Endothelial cell of umbilical vein (primary cell): ENCODE measurements around the gene PRR7. TPM values are rescaled to one million over a fixed set of nuclear protein-coding genes. Genes with fewer than 3 reads are reported as not detected.

ENCODE experiments used
- BruUV-seq: library from RNA; stranded (reverse); fragments of 400-500 nt; replicated peaks from 2 replicates; lab custom pipeline; 2021; lab: Mats Ljungman, UMichigan
- CTCF ChIA-PET: fragments of 300-600, 350-600 bp; sonication (Branson Sonifier 250); formaldehyde crosslinking; loops from one replicate; lab custom pipeline; 2021; ENCODE audit warnings: antibody characterized with exemption, inconsistent platforms; lab: Charles Lee
- POLR2A ChIA-PET: fragments of 300-600, 350-600 bp; sonication (Branson Sonifier 250); formaldehyde crosslinking; loops from one replicate; lab custom pipeline; 2021; ENCODE audit warnings: antibody characterized with exemption, inconsistent platforms; lab: Charles Lee
- DNase-seq: peaks from one replicate; pipeline ENCODE4 v3.0.0-alpha.2; 2011; ENCODE audit warnings: low read depth, low spot score
- FAIRE-seq: peaks from 2 replicates; lab custom pipeline; 2011; peaks lifted over from hg19 to GRCh38; lab: Jason Lieb, UNC
- H2AFZ ChIP-seq: 2 replicates; pipeline ENCODE4 v1.6.0; 2012; ENCODE audit warnings: low read depth, low read length, control low read depth, inconsistent platforms
- H3K27ac ChIP-seq: 2 replicates; pipeline ENCODE4 v1.5.1; 2011; ENCODE audit warnings: low read depth, mild to moderate bottlenecking, control low read depth, low read length, moderate library complexity; ENCODE audit not compliant: insufficient read depth
- H3K27me3 ChIP-seq, 2 experiments: 2 replicates each; pipeline versions ENCODE4 v1.6.0 to v1.6.1; 2011; ENCODE audit warnings: low read length in 2 of 2, mixed read lengths in 1 of 2; ENCODE audit not compliant: control insufficient read depth in 2 of 2, insufficient read depth in 2 of 2
- H3K36me3 ChIP-seq, 2 experiments: 2 replicates in 1 of 2; 3 replicates in 1 of 2; pipeline ENCODE4 v1.5.1; 2011; ENCODE audit warnings: low read length in 2 of 2, mild to moderate bottlenecking in 1 of 2, moderate library complexity in 1 of 2; ENCODE audit not compliant: control insufficient read depth in 2 of 2, insufficient read depth in 2 of 2; ENCODE audit errors: extremely low read depth in 1 of 2
- H3K4me1 ChIP-seq: 3 replicates; pipeline ENCODE4 v1.5.1; 2011; ENCODE audit warnings: mild to moderate bottlenecking, low read length; ENCODE audit not compliant: control insufficient read depth, insufficient read depth; ENCODE audit errors: extremely low read depth
- H3K4me2 ChIP-seq: 2 replicates; pipeline ENCODE4 v1.6.1; 2011; ENCODE audit warnings: low read length, control low read depth, mixed read lengths; ENCODE audit not compliant: insufficient read depth
- H3K4me3 ChIP-seq, 3 experiments: fragments of 200-600 bp in 1 of 3; sonication (generic), shearing (Covaris generic) in 1 of 3; replicated peaks in 1 of 3; 2 replicates each; pipeline ENCODE4 v1.5.1; 2011 to 2016; ENCODE audit warnings: control low read depth in 3 of 3, low read length in 3 of 3, mild to moderate bottlenecking in 2 of 3, inconsistent platforms in 1 of 3, low read depth in 1 of 3, moderate library complexity in 1 of 3; ENCODE audit not compliant: insufficient read depth in 1 of 3
- H3K79me2 ChIP-seq: 2 replicates; pipeline ENCODE4 v1.6.0; 2012; ENCODE audit warnings: low read length, inconsistent platforms; ENCODE audit not compliant: control insufficient read depth, insufficient read depth
- H3K9ac ChIP-seq: replicated peaks from 2 replicates; pipeline ENCODE3; 2011; ENCODE audit warnings: low read length, control low read depth; ENCODE audit not compliant: insufficient read depth; ENCODE audit errors: extremely low read depth
- H3K9me1 ChIP-seq: replicated peaks from 3 replicates; pipeline ENCODE4 v1.6.0; 2011; ENCODE audit warnings: mild to moderate bottlenecking, low read length; ENCODE audit not compliant: control insufficient read depth, insufficient read depth; ENCODE audit errors: extremely low read depth
- H3K9me3 ChIP-seq: replicated peaks from 2 replicates; pipeline ENCODE4 v1.5.1; 2012; ENCODE audit warnings: low read length, inconsistent platforms; ENCODE audit not compliant: control insufficient read depth, insufficient read depth
- H4K20me1 ChIP-seq: replicated peaks from 2 replicates; pipeline ENCODE3; 2011; ENCODE audit warnings: mild to moderate bottlenecking, low read length; ENCODE audit not compliant: control insufficient read depth, insufficient read depth; ENCODE audit errors: extremely low read depth
- EZH2 ChIP-seq: IDR thresholded peaks from 2 replicates; pipeline ENCODE4 v1.6.1; 2012; ENCODE audit warnings: borderline replicate concordance, low read depth, mild to moderate bottlenecking, moderate library complexity, low read length, inconsistent platforms; ENCODE audit not compliant: severe bottlenecking
- FOS ChIP-seq: IDR thresholded peaks from 2 replicates; pipeline ENCODE4 v1.6.1; 2011; ENCODE audit warnings: mild to moderate bottlenecking, low read length, moderate library complexity, borderline replicate concordance; ENCODE audit not compliant: insufficient read depth
- GATA2 ChIP-seq: IDR thresholded peaks from 2 replicates; pipeline ENCODE4 v1.7.0; 2011; ENCODE audit warnings: low read depth, mild to moderate bottlenecking, moderate library complexity, mixed read lengths, low read length; ENCODE audit not compliant: insufficient read length, insufficient read depth
- JUN ChIP-seq: IDR thresholded peaks from 2 replicates; pipeline ENCODE4 v1.6.1; 2011; ENCODE audit warnings: borderline replicate concordance, low read depth; ENCODE audit not compliant: insufficient read length, insufficient read depth
- MYC ChIP-seq: IDR thresholded peaks from one replicate; pipeline ENCODE4 v1.6.1; 2011; ENCODE audit warnings: mild to moderate bottlenecking, low read depth, low read length
- POLR2A ChIP-seq: IDR thresholded peaks from 2 replicates; pipeline ENCODE4 v1.6.1; 2012; ENCODE audit warnings: low read depth, mild to moderate bottlenecking, control low read depth, low read length
- POLR2AphosphoS5 ChIP-seq: IDR thresholded peaks from 2 replicates; pipeline ENCODE4 v1.6.1; 2012; ENCODE audit warnings: low read depth, mild to moderate bottlenecking, control low read depth, low read length, moderate library complexity; ENCODE audit not compliant: insufficient read depth
- dilution Hi-C: fragments of 300-500 bp; cut with MboI; formaldehyde crosslinking; loops from one replicate; pipeline ENCODE4 v1.15.0; 2019; ENCODE audit warnings: low sequenced_read_pairs; ENCODE audit not compliant: extremely low pct_ligation_motif_present
- intact Hi-C: fragments of 100-400 bp; cut with micrococcal nuclease; formaldehyde crosslinking; loops from one replicate; pipeline ENCODE4 v1.10.0; 2022
- polyA plus RNA-seq, 4 experiments: library from polyadenylated mRNA; depleted of rRNA in 3 of 4; stranded (reverse) in 3 of 4; unstranded in 1 of 4; fragments of >200 nt; gene quantifications; 2 replicates each; pipeline versions ENCODE4 v1.2.1 to v1.2.3, GENCODE V29; 2011 to 2012; ENCODE audit warnings: missing spikeins in 1 of 4
- total RNA-seq: library from RNA; stranded (reverse); gene quantifications from 2 replicates; pipeline ENCODE4 v1.2.3, GENCODE V29; 2021
- TF ChIP-seq, protein P1 (sequence below), 2 donors: IDR thresholded peaks; 1 replicate in 1 of 2; 2 replicates in 1 of 2; pipeline ENCODE4 v1.5.1; 2011; ENCODE audit warnings: low read length in 2 of 2, mild to moderate bottlenecking in 2 of 2, moderate library complexity in 2 of 2, control low read depth in 1 of 2, inconsistent platforms in 1 of 2, low read depth in 1 of 2; ENCODE audit not compliant: insufficient read depth in 1 of 2; ENCODE audit errors: extremely low read depth in 1 of 2
- TF ChIP-seq, protein P2 (sequence below): IDR thresholded peaks from 2 replicates; pipeline ENCODE4 v1.6.1; 2011; ENCODE audit not compliant: insufficient read depth, insufficient read length

PRR7 gene
- total and polyA plus RNA-seq, 2 donors (not counting 3 experiments of a cell fraction or from before 2014, with no cell fraction given): 6.5 to 6.6 TPM

DNA sequence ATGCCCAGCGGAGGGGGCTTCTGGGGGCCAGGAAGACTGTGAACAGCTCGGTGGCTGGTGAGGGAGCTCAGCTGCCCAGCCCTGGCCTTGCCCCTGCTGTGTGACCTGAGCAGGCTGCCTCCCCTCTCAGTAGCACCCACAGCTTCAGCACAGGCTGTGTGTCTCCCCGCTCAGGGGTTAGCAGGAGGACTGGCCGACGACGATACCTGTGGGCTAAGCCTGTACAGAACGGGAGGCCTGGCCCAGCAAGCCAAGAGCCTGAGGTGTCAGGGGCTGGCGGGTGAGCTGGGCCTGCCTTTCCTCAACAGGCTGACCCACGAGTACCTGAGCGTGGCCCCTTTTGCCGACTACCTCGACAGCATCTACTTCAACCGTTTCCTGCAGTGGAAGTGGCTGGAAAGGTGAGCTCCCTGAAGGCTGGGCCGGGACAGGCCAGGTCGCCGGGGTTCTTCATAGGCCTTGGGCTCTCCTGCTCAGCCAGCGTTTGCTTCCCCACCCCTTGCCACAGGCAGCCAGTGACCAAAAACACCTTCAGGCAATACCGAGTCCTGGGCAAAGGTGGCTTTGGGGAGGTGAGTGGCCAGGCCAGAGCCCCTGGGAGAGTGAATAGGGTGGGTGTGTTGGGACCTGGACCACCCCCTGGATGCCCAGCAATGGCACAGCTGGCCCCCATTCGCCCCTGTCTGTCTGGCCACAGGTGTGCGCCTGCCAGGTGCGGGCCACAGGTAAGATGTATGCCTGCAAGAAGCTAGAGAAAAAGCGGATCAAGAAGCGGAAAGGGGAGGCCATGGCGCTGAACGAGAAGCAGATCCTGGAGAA, 13.6 kb upstream of the PRR7 start:
- H3K9me1 ChIP-seq: no peaks in the 10 kb centered on the region
- no peak for DNase-seq
- TF ChIP-seq POLR2A (no peak), FOS (no peak), POLR2AphosphoS5 (no peak), GATA2 (no peak), JUN (no peak), EZH2 (no peak), MYC (no peak)
- TF ChIP-seq, protein P1, sequence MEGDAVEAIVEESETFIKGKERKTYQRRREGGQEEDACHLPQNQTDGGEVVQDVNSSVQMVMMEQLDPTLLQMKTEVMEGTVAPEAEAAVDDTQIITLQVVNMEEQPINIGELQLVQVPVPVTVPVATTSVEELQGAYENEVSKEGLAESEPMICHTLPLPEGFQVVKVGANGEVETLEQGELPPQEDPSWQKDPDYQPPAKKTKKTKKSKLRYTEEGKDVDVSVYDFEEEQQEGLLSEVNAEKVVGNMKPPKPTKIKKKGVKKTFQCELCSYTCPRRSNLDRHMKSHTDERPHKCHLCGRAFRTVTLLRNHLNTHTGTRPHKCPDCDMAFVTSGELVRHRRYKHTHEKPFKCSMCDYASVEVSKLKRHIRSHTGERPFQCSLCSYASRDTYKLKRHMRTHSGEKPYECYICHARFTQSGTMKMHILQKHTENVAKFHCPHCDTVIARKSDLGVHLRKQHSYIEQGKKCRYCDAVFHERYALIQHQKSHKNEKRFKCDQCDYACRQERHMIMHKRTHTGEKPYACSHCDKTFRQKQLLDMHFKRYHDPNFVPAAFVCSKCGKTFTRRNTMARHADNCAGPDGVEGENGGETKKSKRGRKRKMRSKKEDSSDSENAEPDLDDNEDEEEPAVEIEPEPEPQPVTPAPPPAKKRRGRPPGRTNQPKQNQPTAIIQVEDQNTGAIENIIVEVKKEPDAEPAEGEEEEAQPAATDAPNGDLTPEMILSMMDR (IDR thresholded peaks at IDR 0.05; ENCODE audit: extremely low read depth in 1 of 2, insufficient read depth in 1 of 2, low read depth in 1 of 2, low read length in 2 of 2): no peak
- TF ChIP-seq, protein P2, sequence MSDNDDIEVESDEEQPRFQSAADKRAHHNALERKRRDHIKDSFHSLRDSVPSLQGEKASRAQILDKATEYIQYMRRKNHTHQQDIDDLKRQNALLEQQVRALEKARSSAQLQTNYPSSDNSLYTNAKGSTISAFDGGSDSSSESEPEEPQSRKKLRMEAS: no peak
- H3K4me3 ChIP-seq: no peak overlapping the region
- no peak overlapping the region for H3K4me2 ChIP-seq
- H4K20me1 ChIP-seq: no peaks in the 10 kb centered on the region
- no peak overlapping the region for H3K9ac ChIP-seq
- no peak for FAIRE-seq
- H3K36me3 ChIP-seq: peaks cover 11 to 31% of the 10 kb centered on the region in 2 experiments
- intact Hi-C loops: no loop called here
- peaks cover 15% of the 10 kb centered on the region for H3K79me2 ChIP-seq
- no peaks in the 10 kb centered on the region for H3K9me3 ChIP-seq
- BruUV-seq: no TSS peak
- POLR2A ChIA-PET: no interaction called here
- H3K4me1 ChIP-seq: no peaks in the 10 kb centered on the region
- dilution Hi-C loops: no loop called here
- H2AFZ ChIP-seq: no peak overlapping the region
- no peaks in the 10 kb centered on the region for H3K27me3 ChIP-seq
- H3K27ac ChIP-seq: no peak overlapping the region
- CTCF ChIA-PET: interaction anchor here (1.0 to 2.0 kb wide), 3 partner anchors 22 to 42 kb away, joined by 4 to 5 read pairs (median 5); no protein-coding TSS in a partner anchor
